GM13977 (cell line): ENCODE measurements around the gene TMEFF2.

Experiments
- DNase-seq: peaks from one replicate; pipeline ENCODE4 v3.0.0; 2012; ENCODE audit warnings: low spot score
- CTCF ChIP-seq: IDR thresholded peaks from 2 replicates; pipeline ENCODE4 v1.5.1; 2012; ENCODE audit warnings: mild to moderate bottlenecking, control low read depth; ENCODE audit not compliant: insufficient read depth; ENCODE audit errors: extremely low read depth, missing control alignments
- in situ Hi-C: fragments of 300-500 bp; cut with MboI; formaldehyde crosslinking; loops from one replicate; pipeline ENCODE4 v1.12.0; 2022; ENCODE audit warnings: low sequenced_read_pairs, low pct_unique_long_range_greater_than_20kb, mixed read lengths, inconsistent platforms; ENCODE audit not compliant: unreplicated experiment

TMEFF2 gene

DNA sequence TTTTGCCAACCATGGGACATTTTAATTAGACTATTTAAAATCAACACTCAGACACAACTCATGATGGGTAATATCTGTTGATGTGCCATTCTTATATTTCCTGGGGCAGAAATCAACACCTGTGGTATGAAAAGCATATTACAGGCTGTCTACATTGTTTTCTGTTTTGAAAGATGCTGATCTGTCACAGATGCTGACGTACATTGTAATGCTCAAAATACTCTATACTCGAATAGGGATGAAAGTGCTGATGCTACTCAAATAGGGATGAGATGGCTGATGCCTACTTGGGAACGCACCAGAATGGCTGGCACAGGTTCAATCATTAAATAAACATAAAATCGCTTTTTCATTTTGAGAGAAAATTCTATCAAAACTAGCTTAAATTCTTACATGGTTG, 41.2 kb downstream of the TMEFF2 start:
- DNase-seq, result no peak
- no peak for TF ChIP-seq CTCF
- in situ Hi-C loops, result loop anchor here (25.0 kb wide), 1 partner anchor 341 kb away; no protein-coding TSS in a partner anchor

DNA sequence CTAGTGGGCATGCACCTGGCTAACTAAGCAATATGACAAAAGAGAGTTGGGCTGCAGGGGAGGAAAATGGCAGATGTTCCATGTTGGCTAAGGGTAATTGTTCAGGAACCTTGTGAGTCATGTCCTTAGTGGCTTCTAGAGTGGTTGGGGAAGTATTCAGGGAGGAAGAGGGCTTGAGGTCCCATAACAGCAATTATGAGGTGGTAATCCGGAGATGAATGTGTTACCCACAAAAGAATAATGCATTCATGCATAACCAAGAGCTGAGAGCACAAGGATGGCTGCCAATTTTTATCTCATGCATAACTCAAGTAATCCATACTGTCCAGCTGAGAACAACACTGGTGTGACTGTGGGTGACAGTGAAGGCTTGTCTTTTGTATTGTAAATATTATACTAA, 42.9 kb downstream of the TMEFF2 start:
- in situ Hi-C loops, result loop anchor here (25.0 kb wide), 1 partner anchor 340 kb away; no protein-coding TSS in a partner anchor
- no peak for TF ChIP-seq CTCF
- DNase-seq, result no peak

DNA sequence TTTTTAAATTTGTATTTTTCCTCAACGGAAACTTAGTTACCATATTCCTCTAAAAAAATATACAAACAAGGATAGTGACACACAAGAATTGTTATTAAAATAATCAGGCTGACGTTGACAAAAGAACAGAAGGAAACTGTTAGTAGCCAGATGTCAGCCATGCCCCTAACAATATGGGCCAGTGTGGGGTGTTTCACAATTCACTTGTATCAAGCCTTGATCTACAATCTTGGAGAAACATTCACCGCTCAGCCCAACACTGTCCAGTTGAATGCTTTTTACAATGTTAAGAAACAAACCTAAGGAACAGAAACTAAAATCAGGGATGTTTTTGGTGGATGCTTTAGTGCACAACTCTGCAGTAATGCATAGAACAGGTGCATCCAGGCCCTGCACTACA, 44.6 kb downstream of the TMEFF2 start:
- in situ Hi-C loops, result loop anchor here (25.0 kb wide), 1 partner anchor 338 kb away; no protein-coding TSS in a partner anchor
- no peak for TF ChIP-seq CTCF
- DNase-seq, result no peak

- in situ Hi-C loops, result no loop called here
- TF ChIP-seq CTCF, result no peak
- DNase-seq, result no peak
These were observed 46.0 kb downstream of the TMEFF2 start for GRCh38 chr2:192148620-192149321.

- DNase-seq, result no peak
- no peak for TF ChIP-seq CTCF
- in situ Hi-C loops, result no loop called here
These were observed 46.5 kb downstream of the TMEFF2 start for GRCh38 chr2:192148241-192148619.

DNA sequence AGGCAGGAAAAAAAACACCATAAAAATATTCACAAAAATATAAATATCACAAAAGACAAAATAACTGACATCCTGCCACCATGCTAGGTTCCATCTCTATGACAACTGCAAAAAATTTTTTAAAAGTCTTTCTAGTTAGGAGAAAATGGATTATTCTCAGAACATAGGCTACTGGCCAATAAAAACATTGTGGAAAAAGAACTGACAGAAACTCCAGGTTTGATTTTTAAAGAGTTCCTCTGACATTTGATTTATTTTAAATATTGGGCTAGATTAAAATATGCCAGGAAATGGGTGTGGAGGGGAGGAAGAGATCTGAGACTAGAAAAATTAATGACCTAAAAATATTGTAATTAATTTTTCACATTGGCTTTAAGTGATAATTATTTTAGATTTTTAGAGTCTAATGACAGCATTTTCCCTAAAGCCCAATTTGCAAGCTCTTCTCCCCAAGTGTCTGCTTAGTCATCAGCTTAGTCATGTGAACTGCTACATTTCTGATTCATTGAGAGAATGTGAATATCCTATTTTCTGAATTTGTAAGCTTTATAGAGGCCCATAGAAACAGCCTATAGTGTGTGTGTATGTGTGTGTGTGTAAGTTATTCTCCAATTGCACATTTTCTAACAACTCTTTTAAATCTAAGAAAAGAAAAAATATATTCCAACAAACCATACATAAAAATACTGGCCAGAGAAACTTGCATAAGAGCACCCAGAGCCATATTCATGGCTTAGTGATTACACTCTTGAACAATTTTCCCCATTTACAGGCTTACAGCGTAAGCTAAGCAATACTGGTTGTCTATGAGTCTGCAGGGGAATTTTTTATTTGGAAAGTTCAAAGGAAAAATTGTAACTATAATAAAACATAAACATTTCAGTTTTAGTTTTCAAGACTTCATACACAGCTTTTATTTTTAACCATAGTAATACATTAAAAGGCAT, 48.4 kb downstream of the TMEFF2 start:
- in situ Hi-C loops, result no loop called here
- TF ChIP-seq CTCF, result no peak
- no peak for DNase-seq
